SU-DHL-6 (cell line): ENCODE measurements around the gene TMEM74B.
"Not testable (repeated sequence)": the region's sequence is repeated elsewhere in the genome, so short reads cannot be mapped to it uniquely, and the experiment has no call there.

Source experiments
- H2AFZ ChIP-seq: fragments of 200-600 bp; sonication (generic); 2 replicates; pipeline ENCODE4 v1.6.1; 2014; ENCODE audit warnings: low read depth, mild to moderate bottlenecking, moderate library complexity, mixed read lengths, antibody characterized with exemption, low read length; ENCODE audit not compliant: severe bottlenecking
- H3F3A ChIP-seq: fragments of 200-600 bp; shearing (Covaris generic); 2 replicates; pipeline ENCODE4 v1.6.0; 2016; ENCODE audit warnings: antibody characterized with exemption, mild to moderate bottlenecking; ENCODE audit not compliant: insufficient read depth
- H3K27ac ChIP-seq: fragments of 200-600 bp; sonication (generic); 2 replicates; pipeline ENCODE4 v1.5.1; 2016; ENCODE audit warnings: low read depth, mild to moderate bottlenecking, low read length, moderate library complexity, mixed read lengths
- H3K27me3 ChIP-seq: fragments of 200-600 bp; sonication (generic), shearing (Covaris generic); 2 replicates; pipeline ENCODE4 v1.6.0; 2014; ENCODE audit warnings: mild to moderate bottlenecking, low read length
- H3K36me3 ChIP-seq: fragments of 200-600 bp; sonication (generic); 2 replicates; pipeline ENCODE4 v1.6.1; 2014; ENCODE audit warnings: mild to moderate bottlenecking, low read length, mixed read lengths
- H3K4me2 ChIP-seq: fragments of 300-600, 200-600 bp; shearing (Covaris generic), sonication (generic); 2 replicates; pipeline ENCODE4 v1.6.0; 2014; ENCODE audit warnings: low read length, low read depth, mild to moderate bottlenecking; ENCODE audit not compliant: poor library complexity, severe bottlenecking
- H3K4me3 ChIP-seq: fragments of 200-600 bp; sonication (generic); 2 replicates; pipeline ENCODE4 v1.5.1; 2014; ENCODE audit warnings: antibody characterized with exemption, low read length, mild to moderate bottlenecking, mixed read lengths; ENCODE audit not compliant: insufficient read depth, poor library complexity, severe bottlenecking
- H3K79me2 ChIP-seq: fragments of 200-600 bp; sonication (generic); 2 replicates; pipeline ENCODE4 v1.6.1; 2014; ENCODE audit warnings: mild to moderate bottlenecking, low read length, moderate library complexity; ENCODE audit not compliant: insufficient read depth
- H3K9ac ChIP-seq: fragments of 200-600 bp; sonication (generic); 2 replicates; pipeline ENCODE4 v1.7.0; 2014; ENCODE audit warnings: mild to moderate bottlenecking, low read length
- H3K9me2 ChIP-seq: fragments of 200-600 bp; sonication (generic); replicated peaks from 2 replicates; pipeline ENCODE4 v1.6.1; 2014; ENCODE audit warnings: low read length; ENCODE audit not compliant: insufficient read depth
- H3K9me3 ChIP-seq: fragments of 200-600 bp; sonication (generic); 2 replicates; pipeline ENCODE4 v1.6.1; 2014; ENCODE audit warnings: low read length, mixed read lengths; ENCODE audit not compliant: insufficient read depth
- H4K20me1 ChIP-seq: fragments of 200-600 bp; sonication (generic); 2 replicates; pipeline ENCODE4 v1.6.1; 2014; ENCODE audit warnings: low read depth, mild to moderate bottlenecking, antibody characterized with exemption, low read length, moderate library complexity, mixed read lengths
- EZH2phosphoT487 ChIP-seq: fragments of 200-600 bp; sonication (generic), shearing (Covaris generic); conservative IDR thresholded peaks from 2 replicates; pipeline ENCODE4 v1.6.1; 2018; ENCODE audit warnings: mild to moderate bottlenecking, antibody characterized with exemption, low read length, moderate library complexity, mixed read lengths
- TF ChIP-seq, protein P1 (sequence below): fragments of 200-600 bp; sonication (generic); IDR thresholded peaks from one replicate; pipeline ENCODE4 v1.5.1; 2017; ENCODE audit warnings: antibody characterized with exemption, mild to moderate bottlenecking, low read length, moderate library complexity; ENCODE audit not compliant: insufficient read depth, poor library complexity, severe bottlenecking

TMEM74B gene

DNA sequence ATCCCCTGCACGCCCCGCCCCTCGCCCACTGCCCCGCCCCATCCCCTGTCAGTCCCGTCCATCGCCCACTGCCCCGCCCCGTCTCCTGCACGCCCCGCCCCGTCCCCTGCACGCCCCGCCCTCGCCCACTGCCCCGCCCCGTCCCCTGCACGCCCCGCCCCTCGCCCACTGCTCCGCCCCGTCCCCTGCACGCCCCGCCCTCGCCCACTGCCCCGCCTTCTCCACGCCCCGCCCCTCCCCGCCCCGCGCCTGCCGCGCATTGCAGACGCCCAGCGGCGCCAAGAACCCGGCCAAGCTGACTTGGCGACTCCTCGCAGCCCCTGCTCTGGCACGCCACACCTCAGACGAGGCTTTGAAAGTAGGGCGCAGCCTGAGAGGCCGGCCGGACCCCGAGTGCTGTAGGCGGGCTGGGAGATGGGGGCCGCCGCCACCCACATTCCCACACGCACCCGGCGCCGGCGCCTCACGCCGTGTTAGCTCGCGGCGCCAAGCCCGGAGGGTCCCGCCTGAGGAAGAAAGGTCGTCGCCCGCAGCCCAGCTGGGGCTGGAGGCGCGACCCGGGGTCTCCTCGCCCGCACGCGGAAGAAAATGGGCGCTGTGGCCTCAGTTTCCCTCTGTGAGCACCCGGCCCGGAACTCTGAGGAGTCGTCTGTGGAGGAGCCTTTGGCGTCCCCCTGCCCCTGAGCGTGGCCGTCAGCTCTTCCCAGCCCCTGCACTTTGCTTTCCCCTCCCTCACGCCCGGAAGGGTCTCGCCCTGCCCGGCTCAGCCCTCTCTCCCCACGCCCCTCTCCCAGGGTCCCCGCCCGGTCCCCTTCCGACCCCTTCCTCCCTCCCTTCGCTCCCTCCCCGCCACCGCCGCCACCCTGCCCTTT, 41.2 kb upstream of the TMEM74B start, which contains the start of gene RAD21L1:
Gene RAD21L1, plus strand, starts transcription at position 262 of the 872 bp plus-strand sequence. CDS start 2,410 bp downstream, outside the sequence.
- Histone ChIP-seq H2AFZ (no peak within 1 kb of the TSS), H3K4me3 (no peak within 1 kb of the TSS), H3K4me2 (no peak within 1 kb of the TSS), H3K79me2 (no peaks in the 10 kb centered on the region), H3K9me2 (no peaks in the 10 kb centered on the region), H3K27me3 (no peaks in the 10 kb centered on the region), H4K20me1 (no peaks in the 10 kb centered on the region), H3K9ac (no peak within 1 kb of the TSS), H3K36me3 (no peaks in the 10 kb centered on the region), H3F3A (no peaks in the 10 kb centered on the region), H3K27ac (no peak within 1 kb of the TSS), H3K9me3 (no peaks in the 10 kb centered on the region)
- TF ChIP-seq, protein P1, sequence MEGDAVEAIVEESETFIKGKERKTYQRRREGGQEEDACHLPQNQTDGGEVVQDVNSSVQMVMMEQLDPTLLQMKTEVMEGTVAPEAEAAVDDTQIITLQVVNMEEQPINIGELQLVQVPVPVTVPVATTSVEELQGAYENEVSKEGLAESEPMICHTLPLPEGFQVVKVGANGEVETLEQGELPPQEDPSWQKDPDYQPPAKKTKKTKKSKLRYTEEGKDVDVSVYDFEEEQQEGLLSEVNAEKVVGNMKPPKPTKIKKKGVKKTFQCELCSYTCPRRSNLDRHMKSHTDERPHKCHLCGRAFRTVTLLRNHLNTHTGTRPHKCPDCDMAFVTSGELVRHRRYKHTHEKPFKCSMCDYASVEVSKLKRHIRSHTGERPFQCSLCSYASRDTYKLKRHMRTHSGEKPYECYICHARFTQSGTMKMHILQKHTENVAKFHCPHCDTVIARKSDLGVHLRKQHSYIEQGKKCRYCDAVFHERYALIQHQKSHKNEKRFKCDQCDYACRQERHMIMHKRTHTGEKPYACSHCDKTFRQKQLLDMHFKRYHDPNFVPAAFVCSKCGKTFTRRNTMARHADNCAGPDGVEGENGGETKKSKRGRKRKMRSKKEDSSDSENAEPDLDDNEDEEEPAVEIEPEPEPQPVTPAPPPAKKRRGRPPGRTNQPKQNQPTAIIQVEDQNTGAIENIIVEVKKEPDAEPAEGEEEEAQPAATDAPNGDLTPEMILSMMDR: no peak
- TF ChIP-seq EZH2phosphoT487: no peak

DNA sequence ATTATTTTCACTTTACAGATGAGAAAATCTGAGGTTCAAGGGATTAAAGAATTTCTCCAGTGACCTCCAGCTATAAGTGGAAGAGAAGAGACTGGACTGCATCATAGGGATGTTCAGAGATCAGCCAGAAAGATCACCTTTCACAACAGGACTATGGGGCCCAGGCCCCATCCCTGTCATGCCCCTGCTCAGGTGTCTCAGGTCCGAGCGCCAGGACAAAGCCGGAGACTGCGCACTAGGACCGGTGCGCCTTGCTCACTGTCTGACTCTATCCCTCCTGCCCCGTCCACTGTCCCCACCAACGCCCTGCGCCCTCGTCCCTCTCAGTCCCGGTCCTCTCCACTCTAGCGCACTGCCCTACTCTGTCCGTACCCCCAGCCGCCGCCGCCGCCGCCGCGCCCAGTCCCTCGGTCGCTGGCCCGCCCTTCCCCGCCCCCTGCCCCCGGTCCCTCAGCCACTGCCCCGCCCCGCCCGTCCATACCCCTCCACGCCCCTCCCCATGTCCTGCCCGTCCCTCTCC, 40.5 kb upstream of the TMEM74B start:
- Histone ChIP-seq H3K9me2 (no peaks in the 10 kb centered on the region), H3K4me3 (no peak overlapping the region), H3K4me2 (no peak overlapping the region), H3K9me3 (no peaks in the 10 kb centered on the region), H3K27ac (no peak overlapping the region), H3K27me3 (no peaks in the 10 kb centered on the region), H3K79me2 (no peaks in the 10 kb centered on the region), H2AFZ (no peak overlapping the region), H3K36me3 (no peaks in the 10 kb centered on the region), H3K9ac (no peak overlapping the region), H3F3A (no peaks in the 10 kb centered on the region), H4K20me1 (no peaks in the 10 kb centered on the region)
- TF ChIP-seq, protein P1: no peak
- TF ChIP-seq EZH2phosphoT487: no peak

DNA sequence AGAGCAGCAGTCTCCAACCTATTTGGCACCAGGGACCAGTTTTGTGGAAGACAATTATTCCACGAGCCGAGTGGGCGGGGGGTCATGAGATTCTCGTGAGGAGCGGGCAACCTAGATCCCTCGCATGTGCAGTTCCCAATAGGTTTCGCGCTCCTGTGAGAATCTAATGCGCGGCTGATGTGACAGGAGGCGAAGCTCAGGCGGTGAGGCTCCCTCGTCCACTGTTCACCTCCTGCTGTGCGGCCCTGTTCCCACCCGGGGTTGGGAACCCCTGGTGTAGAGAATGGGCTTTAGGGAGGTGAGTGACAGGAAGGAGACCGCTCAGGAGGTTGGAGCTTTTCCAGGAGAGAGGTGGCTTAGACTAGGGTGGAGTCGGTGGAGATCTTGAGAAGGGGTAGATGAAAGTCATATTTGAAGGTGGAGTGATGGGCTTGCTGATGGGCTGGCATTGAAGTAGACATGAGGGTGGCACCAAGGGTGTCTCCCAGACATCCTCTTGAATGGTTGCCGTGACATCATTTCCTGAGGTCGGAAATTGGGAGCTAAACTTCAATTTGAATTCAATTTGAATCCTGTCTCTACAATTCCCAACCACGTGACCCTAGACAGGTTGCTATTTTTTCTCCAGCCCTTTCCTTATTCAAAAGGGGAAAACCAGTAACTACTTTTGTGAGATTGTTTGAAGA, 39.6 kb upstream of the TMEM74B start:
- H3K27ac ChIP-seq: no peak overlapping the region
- H2AFZ ChIP-seq: no peak overlapping the region
- no peak overlapping the region for H3K4me2 ChIP-seq
- H3K9ac ChIP-seq: no peak overlapping the region
- no peak overlapping the region for H3K4me3 ChIP-seq
- TF ChIP-seq EZH2phosphoT487: no peak
- TF ChIP-seq, protein P1: no peak
- H3K9me3 ChIP-seq: no peaks in the 10 kb centered on the region
- no peaks in the 10 kb centered on the region for H3K79me2 ChIP-seq
- no peaks in the 10 kb centered on the region for H4K20me1 ChIP-seq
- H3K27me3 ChIP-seq: no peaks in the 10 kb centered on the region
- H3K36me3 ChIP-seq: no peaks in the 10 kb centered on the region
- H3K9me2 ChIP-seq: no peaks in the 10 kb centered on the region
- H3F3A ChIP-seq: no peaks in the 10 kb centered on the region

DNA sequence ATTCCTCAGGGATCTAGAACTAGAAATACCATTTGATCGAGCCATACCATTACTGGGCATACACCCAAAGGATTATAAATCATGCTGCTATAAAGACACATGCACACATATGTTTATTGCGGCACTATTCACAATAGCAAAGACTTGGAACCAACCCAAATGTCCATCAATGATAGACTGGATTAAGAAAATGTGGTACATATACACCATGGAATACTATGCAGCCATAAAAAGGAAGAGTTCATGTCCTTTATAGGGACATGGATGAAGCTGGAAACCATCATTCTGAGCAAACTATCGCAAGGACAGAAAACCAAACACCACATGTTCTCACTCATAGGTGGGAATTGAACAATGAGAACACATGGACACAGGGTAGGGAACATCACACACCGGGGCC, 38.0 kb upstream of the TMEM74B start:
- H3K9me2 ChIP-seq, H3K27me3 ChIP-seq: not testable (repeated sequence)

DNA sequence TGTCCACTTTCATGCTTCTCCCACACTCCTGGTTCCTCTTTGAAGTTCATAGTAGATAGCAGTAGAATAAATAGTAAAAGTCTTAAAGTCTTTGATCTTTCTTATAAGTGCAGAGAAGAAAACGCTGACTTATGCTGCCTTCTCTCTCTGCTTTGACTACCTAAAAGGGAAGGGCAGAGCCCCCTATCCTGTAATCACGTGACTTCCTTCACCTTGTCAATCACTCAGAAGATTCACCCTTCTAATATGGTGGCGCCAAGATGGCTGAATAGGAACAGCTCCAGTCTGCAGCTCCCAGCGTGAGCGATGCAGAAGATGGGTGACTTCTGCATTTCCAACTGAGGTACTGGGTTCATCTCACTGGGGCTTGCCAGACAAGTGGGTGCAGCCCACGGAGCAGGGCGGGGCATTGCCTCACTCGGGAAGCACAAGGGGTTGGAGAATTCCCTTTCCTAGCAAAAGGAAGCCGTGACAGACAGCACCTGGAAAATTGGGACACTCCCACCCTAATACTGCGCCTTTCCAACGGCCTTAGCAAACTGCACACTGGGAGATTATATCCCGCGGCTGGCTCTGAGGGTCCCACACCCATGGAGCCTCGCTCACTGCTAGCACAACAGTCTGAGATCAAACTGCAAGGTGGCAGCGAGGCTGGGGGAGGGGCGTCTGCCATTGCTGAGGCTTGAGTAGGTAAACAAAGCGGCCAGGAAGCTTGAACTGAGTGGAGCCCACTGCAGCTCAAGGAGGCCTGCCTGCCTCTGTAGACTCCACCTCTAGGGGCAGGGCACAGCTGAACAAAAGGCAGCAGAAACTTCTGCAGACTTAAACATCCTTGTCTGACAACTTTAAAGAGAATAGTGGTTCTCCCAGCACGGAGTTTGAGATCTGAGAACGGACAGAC, 32.0 kb upstream of the TMEM74B start:
- H3K9me3 ChIP-seq, H3K36me3 ChIP-seq, H3K9me2 ChIP-seq, H3K27ac ChIP-seq, H3K27me3 ChIP-seq, H3K9ac ChIP-seq, H3K4me3 ChIP-seq, H3F3A ChIP-seq, H4K20me1 ChIP-seq, H3K79me2 ChIP-seq, H2AFZ ChIP-seq, H3K4me2 ChIP-seq: not testable (repeated sequence)

More for the DNA sequence above, 38.0 kb upstream of the TMEM74B start:
- not testable (repeated sequence) for H2AFZ ChIP-seq, H3K36me3 ChIP-seq, H3F3A ChIP-seq, H3K4me2 ChIP-seq, H3K4me3 ChIP-seq, H3K9me3 ChIP-seq, H3K27ac ChIP-seq, H4K20me1 ChIP-seq, H3K9ac ChIP-seq, H3K79me2 ChIP-seq
